Mammary epithelial cell (primary cell): ENCODE measurements around the gene MAP2K6.

ENCODE experiments used
- EZH2 ChIP-seq: IDR thresholded peaks from 2 replicates; pipeline ENCODE4 v1.6.1; 2012; ENCODE audit warnings: low read length, inconsistent platforms, borderline replicate concordance
- TF ChIP-seq, protein P1 (sequence below), 2 donors: IDR thresholded peaks in 1 of 2; conservative IDR thresholded peaks in 1 of 2; 2 replicates each; pipeline ENCODE4 v1.5.1; 2011 to 2012; ENCODE audit warnings: inconsistent platforms in 2 of 2, low read length in 2 of 2, mild to moderate bottlenecking in 2 of 2, control low read depth in 1 of 2, low read depth in 1 of 2; ENCODE audit not compliant: insufficient read depth in 1 of 2; ENCODE audit errors: extremely low read depth in 1 of 2

DNA sequence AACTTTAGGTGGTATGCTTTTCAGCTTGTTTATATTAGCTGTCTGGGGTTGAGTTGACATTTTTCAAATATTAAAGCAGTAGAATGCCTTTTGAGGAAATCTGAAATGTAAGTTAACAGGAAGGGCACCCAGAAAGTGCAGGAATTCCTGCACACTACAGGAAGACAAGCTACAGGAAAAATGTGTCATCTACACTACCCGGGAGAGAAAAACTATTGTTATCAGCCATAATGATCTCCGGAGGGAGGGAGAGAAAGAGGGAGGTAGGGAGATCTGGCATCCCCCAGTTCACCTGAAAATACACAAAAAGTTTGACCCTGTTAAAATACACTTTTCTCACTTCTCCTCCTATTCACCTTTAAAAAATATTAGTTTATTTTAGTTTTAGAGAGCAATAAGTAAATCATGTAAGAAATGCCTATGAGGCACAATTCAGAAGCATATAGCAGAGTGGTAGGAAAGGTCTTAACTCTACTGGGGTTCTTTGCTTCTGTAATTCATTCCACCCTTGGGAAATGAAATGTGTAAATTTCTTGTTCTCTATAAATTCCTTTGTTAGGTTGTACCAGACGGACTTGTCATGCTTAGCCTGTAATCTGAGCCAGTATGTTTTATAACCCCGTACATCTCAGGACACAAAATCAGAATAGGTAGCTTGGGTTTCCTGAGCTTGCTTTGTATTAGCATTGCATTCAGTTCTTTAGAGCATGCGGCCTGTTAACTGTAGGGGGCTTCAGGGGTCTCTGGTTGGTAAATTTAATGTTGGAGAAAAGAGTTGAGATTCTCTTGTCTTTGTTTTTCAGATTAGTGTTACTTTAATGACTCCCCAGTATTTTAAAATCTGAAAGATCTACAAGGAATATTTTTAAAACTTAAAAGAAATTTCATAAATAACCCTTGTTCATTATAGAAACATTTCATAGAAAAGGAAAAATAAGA is 3.3 kb downstream of the MAP2K6 start:
- TF ChIP-seq, protein P1, sequence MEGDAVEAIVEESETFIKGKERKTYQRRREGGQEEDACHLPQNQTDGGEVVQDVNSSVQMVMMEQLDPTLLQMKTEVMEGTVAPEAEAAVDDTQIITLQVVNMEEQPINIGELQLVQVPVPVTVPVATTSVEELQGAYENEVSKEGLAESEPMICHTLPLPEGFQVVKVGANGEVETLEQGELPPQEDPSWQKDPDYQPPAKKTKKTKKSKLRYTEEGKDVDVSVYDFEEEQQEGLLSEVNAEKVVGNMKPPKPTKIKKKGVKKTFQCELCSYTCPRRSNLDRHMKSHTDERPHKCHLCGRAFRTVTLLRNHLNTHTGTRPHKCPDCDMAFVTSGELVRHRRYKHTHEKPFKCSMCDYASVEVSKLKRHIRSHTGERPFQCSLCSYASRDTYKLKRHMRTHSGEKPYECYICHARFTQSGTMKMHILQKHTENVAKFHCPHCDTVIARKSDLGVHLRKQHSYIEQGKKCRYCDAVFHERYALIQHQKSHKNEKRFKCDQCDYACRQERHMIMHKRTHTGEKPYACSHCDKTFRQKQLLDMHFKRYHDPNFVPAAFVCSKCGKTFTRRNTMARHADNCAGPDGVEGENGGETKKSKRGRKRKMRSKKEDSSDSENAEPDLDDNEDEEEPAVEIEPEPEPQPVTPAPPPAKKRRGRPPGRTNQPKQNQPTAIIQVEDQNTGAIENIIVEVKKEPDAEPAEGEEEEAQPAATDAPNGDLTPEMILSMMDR (conservative IDR thresholded peaks at IDR 0.05 in 1 of 2, IDR thresholded peaks at IDR 0.05 in 1 of 2; ENCODE audit: extremely low read depth in 1 of 2, insufficient read depth in 1 of 2, low read depth in 1 of 2, low read length in 2 of 2): no peak
- TF ChIP-seq EZH2: no peak
